HFFc6 (cell line): ENCODE measurements around the gene HTR5A. TPM values are rescaled to one million over a fixed set of nuclear protein-coding genes. Genes with fewer than 3 reads are reported as not detected.

ENCODE experiments used
- DNase-seq: peaks from one replicate; pipeline ENCODE4 v3.0.0-alpha.2; 2018
- H3K27ac Mint-ChIP-seq: 2 replicates; pipeline ENCODE4 v1.8.0; 2020; ENCODE audit warnings: mild to moderate bottlenecking, mixed read lengths
- H3K27me3 Mint-ChIP-seq: 2 replicates; pipeline ENCODE4 v1.8.0; 2021; ENCODE audit warnings: mild to moderate bottlenecking, moderate library complexity, mixed read lengths; ENCODE audit not compliant: insufficient read depth
- H3K36me3 Mint-ChIP-seq: 2 replicates; pipeline ENCODE4 v1.8.0; 2021; ENCODE audit warnings: low read depth, mixed read lengths
- H3K4me1 Mint-ChIP-seq: 2 replicates; pipeline ENCODE4 v1.8.0; 2020; ENCODE audit warnings: low read depth, mixed read lengths
- H3K4me3 Mint-ChIP-seq: 2 replicates; pipeline ENCODE4 v1.8.0; 2020; ENCODE audit warnings: mild to moderate bottlenecking, moderate library complexity, mixed read lengths
- H3K9me3 Mint-ChIP-seq: 2 replicates; pipeline ENCODE4 v1.8.0; 2020; ENCODE audit warnings: mild to moderate bottlenecking, mixed read lengths
- CTCF ChIP-seq: fragments of 200-600 bp; sonication (generic); IDR thresholded peaks from 2 replicates; pipeline ENCODE4 v1.5.0; 2021; ENCODE audit warnings: antibody characterized with exemption, mild to moderate bottlenecking
- total RNA-seq, 6 experiments: library from RNA; stranded (reverse); fragmentation: NEBNext Ultra II Directional; extraction: Animal tissue kit (Norgen Biotek cat#: 25700); gene quantifications; 2 replicates in 1 of 6; 3 replicates in 5 of 6; pipeline ENCODE4 v1.2.3, GENCODE V29; 2021

HTR5A gene
- total RNA-seq, 6 experiments from 2014 or later: not detected

GRCh38 chr7:155104913-155105312 lies 34.8 kb downstream of the HTR5A start:
- no peak overlapping the region for H3K27ac Mint-ChIP-seq
- no peaks in the 10 kb centered on the region for H3K36me3 Mint-ChIP-seq
- no peak for DNase-seq
- H3K27me3 Mint-ChIP-seq: peaks cover 13% of the 10 kb centered on the region
- no peak overlapping the region for H3K4me3 Mint-ChIP-seq
- H3K4me1 Mint-ChIP-seq: no peaks in the 10 kb centered on the region
- peaks cover 4% of the 10 kb centered on the region; the same call in 1 of the 2 replicates for H3K9me3 Mint-ChIP-seq
- TF ChIP-seq CTCF: no peak

- no peak for DNase-seq
- Mint-ChIP-seq H3K4me3 (no peak overlapping the region), H3K4me1 (no peaks in the 10 kb centered on the region), H3K36me3 (no peaks in the 10 kb centered on the region), H3K9me3 (peaks cover 4% of the 10 kb centered on the region; the same call in 1 of the 2 replicates), H3K27me3 (peaks cover 16% of the 10 kb centered on the region), H3K27ac (no peak overlapping the region)
- TF ChIP-seq CTCF: no peak
These were observed 36.2 kb downstream of the HTR5A start for GRCh38 chr7:155106356-155106755.

- Mint-ChIP-seq H3K9me3 (no peaks in the 10 kb centered on the region), H3K4me3 (no peak overlapping the region), H3K27ac (no peak overlapping the region), H3K36me3 (no peaks in the 10 kb centered on the region), H3K4me1 (no peaks in the 10 kb centered on the region), H3K27me3 (peaks cover 15% of the 10 kb centered on the region)
- TF ChIP-seq CTCF: no peak
- no peak for DNase-seq
These were observed 37.0 kb downstream of the HTR5A start for GRCh38 chr7:155107126-155107525.

- H3K4me1 Mint-ChIP-seq: no peaks in the 10 kb centered on the region
These were observed 38.2 kb downstream of the HTR5A start for GRCh38 chr7:155108144-155108901.

GRCh38 chr7:155109121-155109520 lies 39.0 kb downstream of the HTR5A start:
- Mint-ChIP-seq H3K4me1 (no peaks in the 10 kb centered on the region), H3K36me3 (no peaks in the 10 kb centered on the region), H3K4me3 (no peak overlapping the region), H3K27ac (no peak overlapping the region), H3K9me3 (no peaks in the 10 kb centered on the region), H3K27me3 (peaks cover 22% of the 10 kb centered on the region)
- no peak for TF ChIP-seq CTCF
- DNase-seq: no peak

More at GRCh38 chr7:155108144-155108901, 38.2 kb downstream of the HTR5A start:
- TF ChIP-seq CTCF: no peak
- Mint-ChIP-seq H3K36me3 (no peaks in the 10 kb centered on the region), H3K27me3 (peaks cover 19% of the 10 kb centered on the region), H3K27ac (no peak overlapping the region), H3K9me3 (no peaks in the 10 kb centered on the region), H3K4me3 (no peak overlapping the region)
- DNase-seq: no peak
